Measurements from ENCODE around the gene PCLAF.
"Not testable (repeated sequence)": the region's sequence is repeated elsewhere in the genome, so short reads cannot be mapped to it uniquely, and the experiment has no call there.

The PCLAF gene

GRCh38 chr15:64381000-64381751 lies at the start of gene PCLAF:
TSS of gene PCLAF (minus strand) at chr15:64381441. CDS start at chr15:64381371, 70 bp downstream.
- DNase-seq = peak; percentile 82 to 87 (median 84)

GRCh38 chr15:64430000-64430735 lies 48.9 kb upstream of the PCLAF start:
- peak in 1 of 4 experiments; percentile 9 for DNase-seq

- no peak for DNase-seq
These were observed 48.2 kb upstream of the PCLAF start for GRCh38 chr15:64429448-64429847.

GRCh38 chr15:64426845-64427465 lies 45.7 kb upstream of the PCLAF start:
- DNase-seq = no peak

- no peak for DNase-seq
These were observed 44.0 kb upstream of the PCLAF start for GRCh38 chr15:64425221-64425620.

- no peak for DNase-seq
These were observed 42.7 kb upstream of the PCLAF start for GRCh38 chr15:64423970-64424369.

GRCh38 chr15:64422697-64423096 lies 41.5 kb upstream of the PCLAF start:
- DNase-seq = no peak

GRCh38 chr15:64412216-64412615 lies 31.0 kb upstream of the PCLAF start:
- no peak for DNase-seq

- no peak for DNase-seq
These were observed 19.3 kb upstream of the PCLAF start for GRCh38 chr15:64400583-64400982.

GRCh38 chr15:64398575-64398974 lies 17.3 kb upstream of the PCLAF start:
- DNase-seq = no peak

- DNase-seq = no peak
These were observed 15.5 kb upstream of the PCLAF start for GRCh38 chr15:64396789-64397188.

GRCh38 chr15:64392471-64392870 lies 11.2 kb upstream of the PCLAF start:
- not testable (repeated sequence) for DNase-seq

GRCh38 chr15:64389036-64389435 lies 7.8 kb upstream of the PCLAF start:
- no peak for DNase-seq

- DNase-seq = peak; percentile 84 to 93 (median 91)
These were observed 6.4 kb upstream of the PCLAF start, which contains the start of gene TRIP4 for GRCh38 chr15:64387562-64388168. TSS of gene TRIP4 (plus strand) at chr15:64387836. CDS start at chr15:64387864, 28 bp downstream.

GRCh38 chr15:64386291-64386690 lies 5.0 kb upstream of the PCLAF start:
- no peak for DNase-seq

- no peak for DNase-seq
These were observed 2.5 kb upstream of the PCLAF start for GRCh38 chr15:64383760-64384159.

- DNase-seq = not testable (repeated sequence)
These were observed 941 bp downstream of the PCLAF start for GRCh38 chr15:64380130-64380870.

- no peak for DNase-seq
These were observed 1.9 kb downstream of the PCLAF start for GRCh38 chr15:64379216-64379960.

GRCh38 chr15:64373360-64373759 lies 7.9 kb downstream of the PCLAF start:
- DNase-seq = no peak

- DNase-seq = not testable (repeated sequence)
These were observed 9.9 kb downstream of the PCLAF start for GRCh38 chr15:64371383-64371782.

GRCh38 chr15:64369078-64369607 lies 12.1 kb downstream of the PCLAF start:
- no peak for DNase-seq

Measured in activated CD4-positive, CD25-positive, alpha-beta regulatory T cell (primary cell).